Neural progenitor cell (in vitro differentiated cells): ENCODE data around the gene SWAP70.

Experiments used
- CTCF ChIP-seq: fragments of 200-600 bp; sonication (generic); IDR thresholded peaks from 2 replicates; pipeline ENCODE4 v1.5.1; 2017; ENCODE audit warnings: antibody characterized with exemption, mild to moderate bottlenecking
- EZH2 ChIP-seq: fragments of 200-600 bp; sonication (generic); IDR thresholded peaks from 2 replicates; pipeline ENCODE4 v1.6.1; 2017; ENCODE audit warnings: antibody characterized with exemption, mild to moderate bottlenecking, moderate library complexity
- EZH2phosphoT487 ChIP-seq: fragments of 200-600 bp; sonication (generic); IDR thresholded peaks from 2 replicates; pipeline ENCODE4 v1.6.1; 2017; ENCODE audit warnings: antibody characterized with exemption

- TF ChIP-seq CTCF (no peak), EZH2 (no peak), EZH2phosphoT487 (no peak)
These were observed 38.1 kb upstream of the SWAP70 start for GRCh38 chr11:9625728-9626127.
